Measurements from ENCODE around the gene LIN28A. TPM values are rescaled to one million over a fixed set of nuclear protein-coding genes. Genes with fewer than 3 reads are reported as not detected.

The LIN28A gene
- total and polyA plus RNA-seq, 2 experiments from 2014 or later: 604 to 1,571 TPM

- peaks cover 89% of the 10 kb centered on the region for H3K4me1 Mint-ChIP-seq
- H3K36me3 Mint-ChIP-seq (ENCODE audit: low read depth): peaks cover 88% of the 10 kb centered on the region
- H3K36me3 ChIP-seq (ENCODE audit: insufficient read depth): peaks cover 35% of the 10 kb centered on the region
These were observed 6.6 kb downstream of the LIN28A start for GRCh38 chr1:26417111-26417759.

More at GRCh38 chr1:26417111-26417759, 6.6 kb downstream of the LIN28A start:
- peaks cover 75% of the 10 kb centered on the region for H3K4me1 ChIP-seq (ENCODE audit: insufficient read depth)
- H4K20me1 ChIP-seq (replicated peaks; ENCODE audit: insufficient read depth): peaks cover 54% of the 10 kb centered on the region
- H3K4me2 ChIP-seq: peak overlapping the region; percentile 70
- Mint-ChIP-seq H3K27ac (peak overlapping the region; percentile 97), H3K4me3 (peak overlapping the region; percentile 64), H3K9me3 (no peaks in the 10 kb centered on the region; the same call in 2 of the 3 replicates), H3K27me3 (ENCODE audit: insufficient read depth, low read depth, poor library complexity) (peaks cover 36% of the 10 kb centered on the region)
- ATAC-seq: peak; percentile 72
- peak overlapping the region; percentile 46 for H3K4me3 ChIP-seq
- no peaks in the 10 kb centered on the region for H3K9me2 ChIP-seq (ENCODE audit: insufficient read depth)
- H2AFZ ChIP-seq: no peak overlapping the region
- DNase-seq (ENCODE audit: low spot score): peak; percentile 96
- peak overlapping the region; percentile 100 for H3K27ac ChIP-seq (ENCODE audit: low read depth)
- peaks cover 84% of the 10 kb centered on the region for H3K79me2 ChIP-seq (replicated peaks; ENCODE audit: insufficient read depth)
- no peaks in the 10 kb centered on the region for H3K27me3 ChIP-seq (ENCODE audit: insufficient read depth)
- H3F3A ChIP-seq (replicated peaks; ENCODE audit: low read depth): peaks cover 51% of the 10 kb centered on the region
- TF ChIP-seq EZH2phosphoT487 (IDR thresholded peaks at IDR 0.05; ENCODE audit: unreplicated experiment) (no peak), ZNF114 (CRISPR knock-in tag; IDR thresholded peaks at IDR 0.05) (no peak), POLR2AphosphoS5 (IDR thresholded peaks at IDR 0.05; ENCODE audit: low read depth) (0 out of 2 replicates have a peak, but pooled peaks have one; percentile 13), CREB1 (CRISPR knock-in tag; IDR thresholded peaks at IDR 0.05; ENCODE audit: low read depth) (no peak), CTCF (conservative IDR thresholded peaks at IDR 0.05; ENCODE audit: low read depth in 2 of 2) (peak; percentile 85 to 94), EZH2 (IDR thresholded peaks at IDR 0.05; ENCODE audit: low read depth, unreplicated experiment) (no peak)
- TF ChIP-seq, protein P1, sequence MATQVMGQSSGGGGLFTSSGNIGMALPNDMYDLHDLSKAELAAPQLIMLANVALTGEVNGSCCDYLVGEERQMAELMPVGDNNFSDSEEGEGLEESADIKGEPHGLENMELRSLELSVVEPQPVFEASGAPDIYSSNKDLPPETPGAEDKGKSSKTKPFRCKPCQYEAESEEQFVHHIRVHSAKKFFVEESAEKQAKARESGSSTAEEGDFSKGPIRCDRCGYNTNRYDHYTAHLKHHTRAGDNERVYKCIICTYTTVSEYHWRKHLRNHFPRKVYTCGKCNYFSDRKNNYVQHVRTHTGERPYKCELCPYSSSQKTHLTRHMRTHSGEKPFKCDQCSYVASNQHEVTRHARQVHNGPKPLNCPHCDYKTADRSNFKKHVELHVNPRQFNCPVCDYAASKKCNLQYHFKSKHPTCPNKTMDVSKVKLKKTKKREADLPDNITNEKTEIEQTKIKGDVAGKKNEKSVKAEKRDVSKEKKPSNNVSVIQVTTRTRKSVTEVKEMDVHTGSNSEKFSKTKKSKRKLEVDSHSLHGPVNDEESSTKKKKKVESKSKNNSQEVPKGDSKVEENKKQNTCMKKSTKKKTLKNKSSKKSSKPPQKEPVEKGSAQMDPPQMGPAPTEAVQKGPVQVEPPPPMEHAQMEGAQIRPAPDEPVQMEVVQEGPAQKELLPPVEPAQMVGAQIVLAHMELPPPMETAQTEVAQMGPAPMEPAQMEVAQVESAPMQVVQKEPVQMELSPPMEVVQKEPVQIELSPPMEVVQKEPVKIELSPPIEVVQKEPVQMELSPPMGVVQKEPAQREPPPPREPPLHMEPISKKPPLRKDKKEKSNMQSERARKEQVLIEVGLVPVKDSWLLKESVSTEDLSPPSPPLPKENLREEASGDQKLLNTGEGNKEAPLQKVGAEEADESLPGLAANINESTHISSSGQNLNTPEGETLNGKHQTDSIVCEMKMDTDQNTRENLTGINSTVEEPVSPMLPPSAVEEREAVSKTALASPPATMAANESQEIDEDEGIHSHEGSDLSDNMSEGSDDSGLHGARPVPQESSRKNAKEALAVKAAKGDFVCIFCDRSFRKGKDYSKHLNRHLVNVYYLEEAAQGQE (IDR thresholded peaks at IDR 0.05; ENCODE audit: unreplicated experiment): peak; percentile 10

All from GM23338 (cell line).